ENCODE data around the gene UGT2B10.
"Not testable (repeated sequence)": the region's sequence is repeated elsewhere in the genome, so short reads cannot be mapped to it uniquely, and the experiment has no call there.

The UGT2B10 gene

GRCh38 chr4:68815617-68816409 is at the start of gene UGT2B10:
Gene UGT2B10 (plus strand): TSS chr4:68815994. CDS start chr4:68816020, 26 bp downstream.
- not testable (repeated sequence) for DNase-seq

- not testable (repeated sequence) for DNase-seq
Observed at GRCh38 chr4:68771836-68772235, 44.0 kb upstream of the UGT2B10 start.

- DNase-seq = no peak
Observed at GRCh38 chr4:68773699-68774098, 42.1 kb upstream of the UGT2B10 start.

GRCh38 chr4:68780232-68780631 is 35.6 kb upstream of the UGT2B10 start:
- no peak for DNase-seq

GRCh38 chr4:68797048-68797447 is 18.7 kb upstream of the UGT2B10 start:
- DNase-seq = no peak

GRCh38 chr4:68797618-68798017 is 18.2 kb upstream of the UGT2B10 start:
- no peak for DNase-seq

- no peak for DNase-seq
Observed at GRCh38 chr4:68803013-68803412, 12.8 kb upstream of the UGT2B10 start.

GRCh38 chr4:68808060-68808459 is 7.7 kb upstream of the UGT2B10 start:
- no peak for DNase-seq

- DNase-seq = no peak
Observed at GRCh38 chr4:68810919-68811318, 4.9 kb upstream of the UGT2B10 start.

- DNase-seq = not testable (repeated sequence)
Observed at GRCh38 chr4:68816410-68817265, 844 bp downstream of the UGT2B10 start.

GRCh38 chr4:68817386-68817785 is 1.6 kb downstream of the UGT2B10 start:
- no peak for DNase-seq

- DNase-seq = not testable (repeated sequence)
Observed at GRCh38 chr4:68818030-68818462, 2.3 kb downstream of the UGT2B10 start.

GRCh38 chr4:68831642-68832041 is 15.8 kb downstream of the UGT2B10 start:
- DNase-seq = no peak

- no peak for DNase-seq
Observed at GRCh38 chr4:68850293-68850692, 34.5 kb downstream of the UGT2B10 start.

- DNase-seq = no peak
Observed at GRCh38 chr4:68855771-68856170, 40.0 kb downstream of the UGT2B10 start.

- DNase-seq = no peak
Observed at GRCh38 chr4:68858039-68858438, 42.2 kb downstream of the UGT2B10 start.

GRCh38 chr4:68859655-68860054 is 43.9 kb downstream of the UGT2B10 start:
- DNase-seq = no peak

GRCh38 chr4:68861057-68861456 is 45.3 kb downstream of the UGT2B10 start:
- DNase-seq = no peak

GRCh38 chr4:68864438-68865187 is 48.8 kb downstream of the UGT2B10 start:
- DNase-seq = no peak

GRCh38 chr4:68865188-68865638 is 49.4 kb downstream of the UGT2B10 start:
- DNase-seq = no peak

GRCh38 chr4:68865760-68866159 is 50.0 kb downstream of the UGT2B10 start:
- no peak for DNase-seq

- no peak for DNase-seq
Observed at GRCh38 chr4:68869274-68869773, 53.5 kb downstream of the UGT2B10 start.

Measured in NCI-H2107 (cell line).